Cardiac fibroblast (primary cell): ENCODE data around the gene OR2V1.
A peak's percentile ranks its signal among the peaks of the same experiment; 100 is the strongest.
"Not testable (repeated sequence)": the region's sequence is repeated elsewhere in the genome, so short reads cannot be mapped to it uniquely, and the experiment has no call there.

Experiments
- DNase-seq, 2 donors: peaks; one replicate each; pipeline versions ENCODE4 v3.0.0 to v3.0.0-alpha.2; 2010; ENCODE audit warnings: low read depth in 2 of 2
- H3K4me3 ChIP-seq, 2 donors: replicated peaks in 1 of 2; 1 replicate in 1 of 2; 2 replicates in 1 of 2; pipeline ENCODE4 v1.5.1; 2011; ENCODE audit warnings: low read depth in 2 of 2, low read length in 2 of 2, mild to moderate bottlenecking in 2 of 2, moderate library complexity in 1 of 2
- CTCF ChIP-seq: IDR thresholded peaks from one replicate; pipeline ENCODE4 v1.5.1; 2011; ENCODE audit warnings: low read depth, mild to moderate bottlenecking, low read length, inconsistent platforms

The OR2V1 gene

DNA sequence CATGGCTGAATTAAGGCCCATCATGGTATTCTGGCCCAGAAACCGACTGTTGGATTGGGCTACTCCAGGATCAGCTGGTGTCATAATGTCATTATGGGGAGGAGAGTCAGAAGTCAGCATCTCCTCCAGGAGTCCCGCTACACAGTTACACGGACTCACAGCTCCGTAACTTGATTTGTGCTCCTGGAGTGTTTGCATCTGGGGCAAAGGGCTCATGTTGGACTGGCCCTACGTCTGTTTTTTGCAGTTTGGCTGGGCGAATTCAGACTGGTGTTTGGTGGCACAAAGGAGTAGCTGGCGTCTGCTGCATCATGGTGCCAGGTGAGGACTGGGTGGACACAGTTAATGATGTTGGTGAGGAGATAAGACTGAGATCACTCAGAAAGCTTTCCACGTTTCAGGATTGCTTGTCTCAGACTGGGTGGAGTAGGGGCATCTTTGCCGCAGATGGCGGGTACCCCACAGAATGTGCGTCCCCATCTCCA, 31.3 kb downstream of the OR2V1 start:
- TF ChIP-seq CTCF, result no peak
- no peak overlapping the region for H3K4me3 ChIP-seq
- no peak for DNase-seq

DNA sequence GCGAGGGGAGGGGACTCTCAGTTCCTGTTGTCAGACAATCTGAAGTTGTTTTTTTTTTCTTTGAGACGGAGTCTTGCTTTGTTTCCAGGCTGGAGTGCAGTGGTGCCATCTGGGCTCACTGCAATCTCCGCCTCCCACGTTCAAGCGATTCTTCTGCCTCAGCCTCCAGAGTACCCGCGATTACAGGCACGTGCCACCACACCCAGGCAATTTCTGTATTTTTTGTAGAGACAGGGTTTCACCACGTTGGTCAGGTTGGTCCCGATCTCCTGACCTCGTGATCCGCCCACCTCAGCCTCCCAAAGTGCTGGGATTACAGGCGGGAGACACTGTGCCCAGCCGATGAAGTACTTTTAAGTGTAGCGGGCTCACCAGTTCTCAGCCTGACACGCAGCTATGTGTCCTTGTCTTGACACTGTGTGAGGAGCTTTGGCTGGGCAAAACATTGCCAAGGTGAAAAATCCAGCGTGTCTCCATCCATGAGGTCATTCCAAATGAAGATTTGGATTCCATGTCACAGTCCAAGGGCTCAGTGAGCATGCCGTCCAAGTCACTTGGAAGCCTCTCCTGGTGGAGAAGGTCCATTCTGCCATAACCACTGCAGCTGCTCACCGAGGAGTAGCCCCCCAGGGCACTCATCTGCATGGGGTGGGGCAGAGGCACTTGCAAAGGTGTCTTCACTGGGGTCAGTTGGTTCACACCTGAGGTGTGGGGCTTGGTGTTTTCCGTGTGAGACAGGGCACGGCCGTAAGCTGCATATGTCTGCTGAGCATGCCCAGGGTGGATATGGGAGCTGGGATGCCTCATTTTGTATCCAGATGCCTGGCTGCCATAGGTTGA, 32.0 kb downstream of the OR2V1 start:
- DNase-seq, result no peak
- no peak for TF ChIP-seq CTCF
- H3K4me3 ChIP-seq, result no peak overlapping the region

- DNase-seq, H3K4me3 ChIP-seq: not testable (repeated sequence)
Measured at GRCh38 chr5:181097759-181098491, 33.0 kb downstream of the OR2V1 start.

- H3K4me3 ChIP-seq, DNase-seq: not testable (repeated sequence)
Measured at GRCh38 chr5:181097383-181097753, 33.6 kb downstream of the OR2V1 start.

DNA sequence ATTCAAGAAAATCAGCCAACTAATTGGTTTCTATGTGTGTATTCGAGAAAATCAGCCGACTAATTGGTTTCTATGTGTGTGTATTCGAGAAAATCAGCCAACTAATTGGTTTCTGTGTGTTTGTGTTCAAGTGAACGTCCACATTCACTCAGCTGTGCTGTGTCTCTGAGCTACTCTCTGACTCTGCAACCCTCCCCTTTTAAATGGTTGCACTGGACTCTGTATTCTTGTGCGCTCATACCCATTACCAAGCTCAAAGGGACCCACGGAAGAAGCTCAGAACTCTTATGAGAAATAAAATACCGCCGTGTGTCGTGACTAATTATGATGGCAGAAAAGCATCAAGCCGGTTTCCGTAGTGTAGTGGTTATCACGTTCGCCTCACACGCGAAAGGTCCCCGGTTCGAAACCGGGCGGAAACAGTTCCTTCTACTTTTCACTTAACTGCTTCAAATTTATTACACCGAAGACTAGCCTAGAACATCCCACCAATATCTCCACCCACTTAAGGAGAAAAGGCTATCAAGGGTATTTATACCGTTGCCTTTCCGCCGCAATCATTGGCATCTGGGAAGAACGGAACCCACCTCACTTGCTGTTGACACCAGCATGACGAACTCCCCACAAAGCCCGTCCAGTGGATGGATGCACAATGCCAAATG, 34.1 kb downstream of the OR2V1 start:
- DNase-seq, H3K4me3 ChIP-seq: not testable (repeated sequence)

- DNase-seq, H3K4me3 ChIP-seq: not testable (repeated sequence)
Measured at GRCh38 chr5:181095162-181095561, 35.8 kb downstream of the OR2V1 start.

DNA sequence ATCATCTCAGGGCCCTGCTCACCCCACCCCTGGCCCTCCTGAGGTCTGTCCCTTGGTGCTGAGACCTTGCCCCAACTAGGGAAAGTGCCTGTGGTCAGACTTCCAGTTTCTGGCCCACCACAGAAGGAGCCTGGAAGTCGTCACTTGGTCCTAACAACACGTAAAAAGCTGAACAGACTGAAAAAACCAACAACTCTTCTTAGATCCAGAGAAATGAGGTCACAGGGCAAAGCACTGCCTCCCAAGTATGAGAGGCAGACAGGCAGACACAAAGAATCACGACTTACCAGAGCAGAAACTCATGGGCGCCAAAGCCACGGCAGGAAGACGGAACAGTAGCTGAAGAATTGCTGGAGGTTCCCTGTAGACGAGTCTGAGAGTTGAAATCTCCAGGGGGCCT, 38.5 kb downstream of the OR2V1 start:
- DNase-seq, result no peak
- no peak for TF ChIP-seq CTCF
- H3K4me3 ChIP-seq, result no peak overlapping the region

GRCh38 chr5:181088289-181088688, 42.7 kb downstream of the OR2V1 start:
- peak in 1 of 2 donors; percentile 28 for DNase-seq
- H3K4me3 ChIP-seq, result no peak overlapping the region
- TF ChIP-seq CTCF, result peak; percentile 41
